Measurements from ENCODE around the gene ADAMTS8. TPM values are rescaled to one million over a fixed set of nuclear protein-coding genes. Genes with fewer than 3 reads are reported as not detected.

The ADAMTS8 gene
- total RNA-seq, 1 experiment from 2014 or later = not detected

DNA sequence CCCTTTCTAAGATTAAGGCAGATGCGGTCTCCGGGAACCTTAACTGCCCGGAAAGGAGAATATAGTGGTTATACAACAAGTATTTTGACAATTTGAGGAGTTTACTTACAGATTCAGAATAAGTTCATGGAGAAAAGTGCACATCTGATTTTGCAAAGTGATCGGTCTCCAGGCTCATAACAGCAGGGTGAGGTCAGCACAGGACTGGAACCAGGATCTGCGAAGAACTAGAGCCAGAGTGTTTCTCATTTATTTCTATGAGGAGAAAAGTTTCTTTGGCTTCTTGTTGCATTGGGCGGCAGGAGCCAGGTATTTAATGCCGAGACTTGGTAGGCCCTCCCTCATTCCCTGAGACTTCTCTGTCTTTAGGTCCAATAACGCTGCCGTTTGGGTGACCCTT, 23.8 kb upstream of the ADAMTS8 start:
- BruUV-seq (replicated peaks) = no TSS peak
- Histone ChIP-seq H3K4me3 (ENCODE audit: low read length) (peak overlapping the region; percentile 94; the same call in 1 of the 2 replicates), H3K9me3 (ENCODE audit: low read length) (no peaks in the 10 kb centered on the region), H3K4me1 (ENCODE audit: insufficient read depth, low read length) (peaks cover 44% of the 10 kb centered on the region), H3K9me2 (replicated peaks; ENCODE audit: low read length) (no peaks in the 10 kb centered on the region), H3K36me3 (ENCODE audit: low read depth, low read length) (peaks cover 1% of the 10 kb centered on the region; the same call in 1 of the 2 replicates), H3F3A (ENCODE audit: low read length, unreplicated experiment) (no peaks in the 10 kb centered on the region), H4K20me1 (ENCODE audit: low read length) (peaks cover 22% of the 10 kb centered on the region), H3K27ac (ENCODE audit: low read length) (no peak overlapping the region), H2AFZ (ENCODE audit: low read length) (no peak overlapping the region), H3K79me2 (ENCODE audit: low read length) (peaks cover 81% of the 10 kb centered on the region), H3K4me2 (ENCODE audit: low read length) (peak overlapping the region; percentile 95), H3K27me3 (ENCODE audit: low read length) (no peaks in the 10 kb centered on the region), H3K9ac (ENCODE audit: low read length) (no peak overlapping the region)
- POLR2A ChIA-PET (ENCODE audit: unreplicated experiment) = no interaction called here
- intact Hi-C loops (cut with micrococcal nuclease) = no loop called here
- DNase-seq (no peak), ATAC-seq (no peak)
- TF ChIP-seq EZH2 (IDR thresholded peaks at IDR 0.05; ENCODE audit: low read length, unreplicated experiment) (no peak), EZH2phosphoT487 (IDR thresholded peaks at IDR 0.05; ENCODE audit: borderline replicate concordance, low read length) (no peak)
- TF ChIP-seq, protein P1, sequence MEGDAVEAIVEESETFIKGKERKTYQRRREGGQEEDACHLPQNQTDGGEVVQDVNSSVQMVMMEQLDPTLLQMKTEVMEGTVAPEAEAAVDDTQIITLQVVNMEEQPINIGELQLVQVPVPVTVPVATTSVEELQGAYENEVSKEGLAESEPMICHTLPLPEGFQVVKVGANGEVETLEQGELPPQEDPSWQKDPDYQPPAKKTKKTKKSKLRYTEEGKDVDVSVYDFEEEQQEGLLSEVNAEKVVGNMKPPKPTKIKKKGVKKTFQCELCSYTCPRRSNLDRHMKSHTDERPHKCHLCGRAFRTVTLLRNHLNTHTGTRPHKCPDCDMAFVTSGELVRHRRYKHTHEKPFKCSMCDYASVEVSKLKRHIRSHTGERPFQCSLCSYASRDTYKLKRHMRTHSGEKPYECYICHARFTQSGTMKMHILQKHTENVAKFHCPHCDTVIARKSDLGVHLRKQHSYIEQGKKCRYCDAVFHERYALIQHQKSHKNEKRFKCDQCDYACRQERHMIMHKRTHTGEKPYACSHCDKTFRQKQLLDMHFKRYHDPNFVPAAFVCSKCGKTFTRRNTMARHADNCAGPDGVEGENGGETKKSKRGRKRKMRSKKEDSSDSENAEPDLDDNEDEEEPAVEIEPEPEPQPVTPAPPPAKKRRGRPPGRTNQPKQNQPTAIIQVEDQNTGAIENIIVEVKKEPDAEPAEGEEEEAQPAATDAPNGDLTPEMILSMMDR (conservative IDR thresholded peaks at IDR 0.05; ENCODE audit: low read depth, low read length) = no peak
- CTCF ChIA-PET = no interaction called here

DNA sequence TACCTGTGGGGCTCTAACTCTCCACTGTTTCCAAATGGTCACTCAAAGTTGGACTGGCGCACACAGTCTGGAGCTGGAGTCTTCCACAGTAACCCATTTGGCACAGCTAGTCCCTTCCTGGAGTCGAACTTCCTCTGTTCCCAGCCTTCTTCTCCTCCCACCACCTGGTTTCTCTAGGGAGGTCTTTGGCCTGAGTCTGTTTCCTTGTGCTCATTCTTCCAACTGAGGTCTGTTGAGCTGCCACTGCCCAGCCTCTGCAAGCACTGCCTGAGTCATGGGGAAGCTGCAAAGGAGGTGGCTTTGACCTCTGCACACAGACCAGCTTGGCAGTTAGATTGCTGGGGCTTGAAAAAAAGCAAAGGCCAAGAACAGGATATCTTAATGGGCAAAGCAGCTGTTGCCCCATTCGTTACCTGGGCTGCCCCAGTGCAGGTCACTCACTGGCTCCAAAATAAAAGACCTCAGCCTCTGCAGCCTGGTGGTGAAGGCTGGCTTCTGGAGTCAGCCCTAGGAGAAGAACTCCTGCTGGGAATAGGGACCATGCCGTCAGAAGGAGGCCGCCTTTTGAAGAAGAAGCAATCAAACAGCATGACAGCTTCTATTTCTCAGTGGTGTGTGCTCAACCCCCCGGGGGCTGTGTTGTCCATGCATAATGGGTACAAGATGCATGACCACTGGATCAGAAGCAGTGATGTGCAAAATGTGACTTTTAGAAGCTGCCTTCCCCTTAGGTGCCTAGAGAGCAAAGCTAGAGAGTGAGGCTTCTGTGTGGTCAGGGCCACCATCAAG, 23.0 kb upstream of the ADAMTS8 start:
- TF ChIP-seq, protein P1 (conservative IDR thresholded peaks at IDR 0.05; ENCODE audit: low read depth, low read length) = no peak
- no peak for TF ChIP-seq EZH2 (IDR thresholded peaks at IDR 0.05; ENCODE audit: low read length, unreplicated experiment)
- no peak for TF ChIP-seq EZH2phosphoT487 (IDR thresholded peaks at IDR 0.05; ENCODE audit: borderline replicate concordance, low read length)
- intact Hi-C loops (cut with micrococcal nuclease) = no loop called here
- Histone ChIP-seq H3K27ac (ENCODE audit: low read length) (peak overlapping the region; percentile 23), H3K9me3 (ENCODE audit: low read length) (no peaks in the 10 kb centered on the region), H2AFZ (ENCODE audit: low read length) (no peak overlapping the region), H3F3A (ENCODE audit: low read length, unreplicated experiment) (no peaks in the 10 kb centered on the region), H3K79me2 (ENCODE audit: low read length) (peaks cover 76% of the 10 kb centered on the region), H3K27me3 (ENCODE audit: low read length) (no peaks in the 10 kb centered on the region), H4K20me1 (ENCODE audit: low read length) (peaks cover 22% of the 10 kb centered on the region), H3K36me3 (ENCODE audit: low read depth, low read length) (no peaks in the 10 kb centered on the region), H3K4me2 (ENCODE audit: low read length) (peak overlapping the region; percentile 95), H3K4me1 (ENCODE audit: insufficient read depth, low read length) (peaks cover 44% of the 10 kb centered on the region), H3K9ac (ENCODE audit: low read length) (no peak overlapping the region), H3K9me2 (replicated peaks; ENCODE audit: low read length) (no peaks in the 10 kb centered on the region), H3K4me3 (ENCODE audit: low read length) (peak overlapping the region; percentile 94)
- POLR2A ChIA-PET (ENCODE audit: unreplicated experiment) = interaction anchor here (0.5 to 1.1 kb wide), 2 partner anchors 180 to 184 kb away, joined by 3 to 10 read pairs; no protein-coding TSS in a partner anchor
- peak; percentile 76 for DNase-seq
- CTCF ChIA-PET = interaction anchor here (0.6 kb wide), 1 partner anchor 1327 kb away, joined by 5 read pairs; no protein-coding TSS in a partner anchor
- BruUV-seq (replicated peaks) = no TSS peak
- ATAC-seq = peak; percentile 36

Data from PC-3 (cell line).